OCI-LY7 (cell line): ENCODE data around the gene SCLY.

Experiments
- CTCF ChIP-seq: fragments of 200-600 bp; sonication (generic); conservative IDR thresholded peaks from 2 replicates; pipeline ENCODE4 v1.5.1; 2014; ENCODE audit warnings: mild to moderate bottlenecking, antibody characterized with exemption, low read length, moderate library complexity, mixed read lengths
- EZH2phosphoT487 ChIP-seq: fragments of 200-600 bp; sonication (generic); IDR thresholded peaks from 2 replicates; pipeline ENCODE4 v1.6.1; 2018; ENCODE audit warnings: low read depth, borderline replicate concordance, mild to moderate bottlenecking, mixed run types, antibody characterized with exemption, low read length, moderate library complexity, mixed read lengths

GRCh38 chr2:238106339-238106697 lies 45.5 kb downstream of the SCLY start:
- TF ChIP-seq CTCF (0 out of 2 replicates have a peak, but pooled peaks have one; percentile 15), EZH2phosphoT487 (no peak)
